IMR-90 (cell line): ENCODE data around the gene CERK. TPM values are rescaled to one million over a fixed set of nuclear protein-coding genes. Genes with fewer than 3 reads are reported as not detected.

Source experiments
- ATAC-seq: fragments of 200-7000 bp; cut with Tn5 transposase; 2 replicates; pipeline ENCODE4 v1.9.1; 2020; ENCODE audit warnings: low read depth, mild to moderate bottlenecking, moderate library complexity
- BruUV-seq: library from RNA; stranded (reverse); fragments of 400-500 nt; replicated peaks from 2 replicates; lab custom pipeline; 2021; lab: Mats Ljungman, UMichigan
- CTCF ChIA-PET: fragments of 300-600 bp; formaldehyde crosslinking; extraction: SDS; loops from one replicate; lab custom pipeline; 2021; ENCODE audit warnings: antibody characterized with exemption; lab: Yijun Ruan, JAX
- POLR2A ChIA-PET: fragments of 300-600 bp; sonication (Branson Sonifier 250); formaldehyde crosslinking; loops from one replicate; lab custom pipeline; 2022; ENCODE audit warnings: antibody characterized with exemption; ENCODE audit not compliant: unreplicated experiment; lab: Charles Lee
- DNase-seq: peaks from one replicate; pipeline ENCODE4 v3.0.0; 2013
- H2AFZ ChIP-seq: replicated peaks from 2 replicates; pipeline ENCODE3; 2013; ENCODE audit warnings: low read length, mild to moderate bottlenecking; ENCODE audit not compliant: poor library complexity
- H2AK5ac ChIP-seq: 2 replicates; pipeline ENCODE4 v1.6.1; 2013; ENCODE audit warnings: low read depth, low read length, inconsistent platforms
- H2AK9ac ChIP-seq: replicated peaks from 2 replicates; pipeline ENCODE3; 2013; ENCODE audit warnings: mild to moderate bottlenecking, low read depth, low read length, moderate library complexity; ENCODE audit not compliant: poor library complexity
- H2BK120ac ChIP-seq: 2 replicates; pipeline ENCODE4 v1.6.1; 2013; ENCODE audit warnings: low read depth, low read length, inconsistent platforms
- H2BK15ac ChIP-seq: 3 replicates; pipeline ENCODE4 v1.6.1; 2013; ENCODE audit warnings: low read depth, low read length, inconsistent platforms
- H2BK20ac ChIP-seq: 2 replicates; pipeline ENCODE4 v1.6.1; 2013; ENCODE audit warnings: low read depth, mild to moderate bottlenecking, inconsistent platforms, low read length, moderate library complexity
- H2BK5ac ChIP-seq: 2 replicates; pipeline ENCODE4 v1.6.1; 2013; ENCODE audit warnings: mild to moderate bottlenecking, low read depth, low read length, inconsistent platforms; ENCODE audit not compliant: poor library complexity, severe bottlenecking
- H3K14ac ChIP-seq: replicated peaks from 2 replicates; pipeline ENCODE4 v1.6.1; 2013; ENCODE audit warnings: low read depth, low read length, inconsistent platforms
- H3K18ac ChIP-seq: 2 replicates; pipeline ENCODE4 v1.6.1; 2013; ENCODE audit warnings: low read depth, low read length, control low read depth
- H3K23ac ChIP-seq: 2 replicates; pipeline ENCODE4 v1.6.1; 2013; ENCODE audit warnings: low read depth, low read length, inconsistent platforms
- H3K27ac ChIP-seq: 2 replicates; pipeline ENCODE4 v1.5.1; 2013; ENCODE audit warnings: mild to moderate bottlenecking, control low read depth, low read length; ENCODE audit not compliant: insufficient read depth
- H3K27me3 ChIP-seq: 2 replicates; pipeline ENCODE4 v1.6.1; 2013; ENCODE audit warnings: low read length; ENCODE audit not compliant: control insufficient read depth, insufficient read depth
- H3K36me3 ChIP-seq: 2 replicates; pipeline ENCODE4 v1.6.1; 2013; ENCODE audit warnings: low read length, mixed read lengths; ENCODE audit not compliant: control insufficient read depth, insufficient read depth
- H3K4ac ChIP-seq: 2 replicates; pipeline ENCODE4 v1.6.1; 2013; ENCODE audit warnings: low read depth, low read length, inconsistent platforms
- H3K4me1 ChIP-seq: 2 replicates; pipeline ENCODE4 v1.6.1; 2013; ENCODE audit warnings: low read length, mixed read lengths; ENCODE audit not compliant: control insufficient read depth, insufficient read depth
- H3K4me2 ChIP-seq: 2 replicates; pipeline ENCODE4 v1.6.1; 2013; ENCODE audit warnings: low read depth, mild to moderate bottlenecking, control low read depth, low read length, moderate library complexity
- H3K4me3 ChIP-seq: 2 replicates; pipeline ENCODE4 v1.5.1; 2013; ENCODE audit warnings: low read depth, mild to moderate bottlenecking, control low read depth, low read length, moderate library complexity; ENCODE audit not compliant: insufficient read depth
- H3K56ac ChIP-seq: 2 replicates; pipeline ENCODE4 v1.6.1; 2013; ENCODE audit warnings: low read length, inconsistent platforms; ENCODE audit not compliant: insufficient read depth; ENCODE audit errors: extremely low read depth
- H3K79me1 ChIP-seq, 2 experiments: 2 replicates each; pipeline ENCODE4 v1.6.1; 2013; ENCODE audit warnings: low read length in 2 of 2, inconsistent platforms in 1 of 2, low read depth in 1 of 2
- H3K9ac ChIP-seq: 2 replicates; pipeline ENCODE4 v1.6.1; 2013; ENCODE audit warnings: low read depth, low read length, control low read depth
- H3K9me1 ChIP-seq: 2 replicates; pipeline ENCODE4 v1.6.1; 2013; ENCODE audit warnings: low read length, inconsistent platforms; ENCODE audit not compliant: insufficient read depth
- H3K9me3 ChIP-seq: 2 replicates; pipeline ENCODE4 v1.6.1; 2013; ENCODE audit warnings: low read length; ENCODE audit not compliant: control insufficient read depth, insufficient read depth
- H4K20me1 ChIP-seq: 2 replicates; pipeline ENCODE4 v1.6.1; 2013; ENCODE audit warnings: low read length, inconsistent platforms; ENCODE audit not compliant: insufficient read depth
- H4K5ac ChIP-seq: 2 replicates; pipeline ENCODE4 v1.6.1; 2013; ENCODE audit warnings: mild to moderate bottlenecking, low read depth, low read length, control low read depth
- H4K8ac ChIP-seq, 2 experiments: 2 replicates each; pipeline ENCODE4 v1.6.1; 2013; ENCODE audit warnings: low read depth in 2 of 2, low read length in 2 of 2, control low read depth in 1 of 2, inconsistent platforms in 1 of 2
- H4K91ac ChIP-seq: 2 replicates; pipeline ENCODE4 v1.6.1; 2013; ENCODE audit warnings: low read depth, low read length, inconsistent platforms; ENCODE audit not compliant: insufficient read depth
- CEBPB ChIP-seq: IDR thresholded peaks from 2 replicates; pipeline ENCODE4 v1.6.1; 2012; ENCODE audit warnings: low read depth, low read length, improper control_type of control experiment
- CHD1 ChIP-seq: IDR thresholded peaks from 2 replicates; pipeline ENCODE4 v1.6.1; 2012; ENCODE audit warnings: low read depth, low read length, improper control_type of control experiment
- FOS ChIP-seq: fragments of 150-350 bp; IDR thresholded peaks from 2 replicates; pipeline ENCODE4 v1.6.1; 2016; ENCODE audit warnings: low read depth, low read length
- MAFK ChIP-seq: IDR thresholded peaks from 2 replicates; pipeline ENCODE4 v1.6.1; 2012; ENCODE audit warnings: low read depth, low read length, improper control_type of control experiment
- MAZ ChIP-seq: IDR thresholded peaks from 2 replicates; pipeline ENCODE4 v1.6.1; 2012; ENCODE audit warnings: low read depth, mild to moderate bottlenecking, low read length, improper control_type of control experiment, moderate library complexity, borderline replicate concordance
- MXI1 ChIP-seq: IDR thresholded peaks from 2 replicates; pipeline ENCODE4 v1.6.1; 2012; ENCODE audit warnings: low read depth, mild to moderate bottlenecking, low read length, moderate library complexity, borderline replicate concordance
- POLR2A ChIP-seq: IDR thresholded peaks from 2 replicates; pipeline ENCODE4 v1.6.1; 2012; ENCODE audit warnings: mild to moderate bottlenecking, low read depth, low read length
- RAD21 ChIP-seq: IDR thresholded peaks from 2 replicates; pipeline ENCODE4 v1.6.1; 2012; ENCODE audit warnings: low read length, improper control_type of control experiment
- RCOR1 ChIP-seq: IDR thresholded peaks from 2 replicates; pipeline ENCODE4 v1.6.1; 2012; ENCODE audit warnings: mild to moderate bottlenecking, low read length, improper control_type of control experiment; ENCODE audit not compliant: insufficient replicate concordance
- RFX5 ChIP-seq: IDR thresholded peaks from 2 replicates; pipeline ENCODE4 v1.8.0; 2012; ENCODE audit warnings: low read depth, mild to moderate bottlenecking, low read length, moderate library complexity
- SMC3 ChIP-seq: fragments of 150-350 bp; IDR thresholded peaks from 2 replicates; pipeline ENCODE4 v1.6.1; 2016; ENCODE audit warnings: low read depth, mild to moderate bottlenecking, antibody characterized with exemption, low read length, moderate library complexity
- WGBS, 2 experiments: methylation state at CpG; one replicate each; pipeline versions ENCODE4 v1.1.5 to v1.1.7; 2013; ENCODE audit warnings: missing lambda C conversion rate in 2 of 2; ENCODE audit not compliant: insufficient read length in 1 of 2; ENCODE audit errors: extremely low coverage in 2 of 2; 5-methylcytosine and 5-hydroxymethylcytosine counted together
- dilution Hi-C: fragments of 300-500 bp; cut with HindIII; formaldehyde crosslinking; loops from one replicate; pipeline ENCODE4 v1.14.3; 2018; ENCODE audit warnings: low sequenced_read_pairs; ENCODE audit not compliant: unreplicated experiment
- in situ Hi-C: fragments of 300-500 bp; cut with MboI; formaldehyde crosslinking; loops from 3 replicates; pipeline ENCODE4 v1.14.3; 2019; ENCODE audit warnings: low sequenced_read_pairs, inconsistent platforms, mixed read lengths
- intact Hi-C: fragments of 100-400 bp; cut with micrococcal nuclease; formaldehyde crosslinking; loops from 2 replicates; pipeline ENCODE4 v1.10.0; 2022
- polyA plus RNA-seq, 3 experiments: library from polyadenylated mRNA; depleted of rRNA; stranded (reverse); fragments of >200 nt; gene quantifications; 2 replicates each; pipeline ENCODE4 v1.2.3, GENCODE V29; 2012; ENCODE audit warnings: low replicate concordance in 1 of 3
- total RNA-seq: library from RNA; depleted of rRNA; stranded (reverse); fragments of >200 nt; gene quantifications from 2 replicates; pipeline ENCODE4 v1.2.3, GENCODE V29; 2012
- TF ChIP-seq, protein P1 (sequence below): fragments of 150-350 bp; IDR thresholded peaks from 2 replicates; pipeline ENCODE4 v1.6.1; 2017; ENCODE audit warnings: mild to moderate bottlenecking, antibody characterized with exemption, low read length, low read depth
- TF ChIP-seq, protein P2 (sequence below): conservative IDR thresholded peaks from 2 replicates; pipeline ENCODE4 v1.5.1; 2012; ENCODE audit warnings: mild to moderate bottlenecking, low read depth, low read length, improper control_type of control experiment
- TF ChIP-seq, protein P3 (sequence below): fragments of 150-350 bp; IDR thresholded peaks from 2 replicates; pipeline ENCODE4 v1.6.1; 2016; ENCODE audit warnings: low read depth, mild to moderate bottlenecking, low read length, moderate library complexity, borderline replicate concordance

The CERK gene
- total and polyA plus RNA-seq, 2 of the 4 experiments (the other 2 are of a cell fraction) = 25.3 to 38.7 TPM

DNA sequence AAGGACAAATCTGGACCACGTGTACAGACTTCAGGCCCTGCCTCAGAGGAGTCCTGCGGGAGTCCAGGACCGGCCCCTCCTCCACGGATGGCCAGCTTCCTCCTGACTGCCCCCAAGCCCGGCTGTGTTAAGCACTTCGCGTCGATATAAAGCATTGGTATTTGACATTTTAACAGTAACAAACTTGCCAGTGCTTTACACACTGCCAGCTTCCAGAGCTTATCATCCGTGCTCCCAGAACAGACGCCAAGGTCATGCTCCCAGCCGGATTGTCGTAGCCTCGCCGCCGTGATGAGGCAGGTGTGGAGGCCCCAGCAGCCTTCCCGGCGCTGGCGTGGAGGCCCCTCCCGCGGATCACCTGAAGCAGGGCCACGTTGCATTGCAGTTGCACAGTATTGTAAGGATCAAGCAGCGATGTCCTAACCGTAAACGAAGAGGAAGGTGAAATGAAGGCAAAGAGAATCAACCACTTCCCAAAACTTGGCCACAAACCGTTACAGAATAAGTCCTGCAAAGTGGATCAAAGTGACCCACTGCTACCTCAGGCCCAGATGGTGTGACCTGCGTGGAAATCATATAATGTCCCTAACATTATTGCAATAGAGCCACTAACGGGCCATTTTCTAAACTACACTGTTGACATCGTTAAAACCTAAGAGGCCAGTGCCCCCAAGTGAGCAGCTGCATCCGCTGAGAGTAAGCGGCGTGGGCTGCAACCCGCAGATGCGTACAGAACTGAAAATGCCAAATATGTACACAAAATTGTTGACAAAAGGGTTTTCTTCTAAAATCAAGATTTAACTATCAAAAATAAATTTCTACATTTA is 51.6 kb downstream of the CERK start:
- no peak overlapping the region for H2BK5ac ChIP-seq
- H3K4me3 ChIP-seq = no peak overlapping the region
- H3K27me3 ChIP-seq = no peaks in the 10 kb centered on the region
- no peak overlapping the region for H3K14ac ChIP-seq
- dilution Hi-C loops = no loop called here
- intact Hi-C loops = no loop called here
- peaks cover 47% of the 10 kb centered on the region for H3K36me3 ChIP-seq
- H2BK20ac ChIP-seq = no peak overlapping the region
- no peak overlapping the region for H2BK15ac ChIP-seq
- in situ Hi-C loops = no loop called here
- no peak overlapping the region for H3K4me2 ChIP-seq
- no peaks in the 10 kb centered on the region; the same call in 1 of the 2 replicates for H4K20me1 ChIP-seq
- no peak overlapping the region for H4K5ac ChIP-seq
- H3K4me1 ChIP-seq = no peaks in the 10 kb centered on the region
- DNase-seq (no peak), ATAC-seq (no peak)
- no peak overlapping the region for H3K27ac ChIP-seq
- no peak overlapping the region for H3K4ac ChIP-seq
- TF ChIP-seq RAD21 (no peak), RFX5 (no peak), MAZ (no peak), RCOR1 (no peak), MXI1 (no peak), FOS (no peak), MAFK (no peak), CHD1 (no peak), POLR2A (no peak), SMC3 (no peak), CEBPB (no peak)
- TF ChIP-seq, protein P1, sequence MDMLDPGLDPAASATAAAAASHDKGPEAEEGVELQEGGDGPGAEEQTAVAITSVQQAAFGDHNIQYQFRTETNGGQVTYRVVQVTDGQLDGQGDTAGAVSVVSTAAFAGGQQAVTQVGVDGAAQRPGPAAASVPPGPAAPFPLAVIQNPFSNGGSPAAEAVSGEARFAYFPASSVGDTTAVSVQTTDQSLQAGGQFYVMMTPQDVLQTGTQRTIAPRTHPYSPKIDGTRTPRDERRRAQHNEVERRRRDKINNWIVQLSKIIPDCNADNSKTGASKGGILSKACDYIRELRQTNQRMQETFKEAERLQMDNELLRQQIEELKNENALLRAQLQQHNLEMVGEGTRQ = no peak
- TF ChIP-seq, protein P2, sequence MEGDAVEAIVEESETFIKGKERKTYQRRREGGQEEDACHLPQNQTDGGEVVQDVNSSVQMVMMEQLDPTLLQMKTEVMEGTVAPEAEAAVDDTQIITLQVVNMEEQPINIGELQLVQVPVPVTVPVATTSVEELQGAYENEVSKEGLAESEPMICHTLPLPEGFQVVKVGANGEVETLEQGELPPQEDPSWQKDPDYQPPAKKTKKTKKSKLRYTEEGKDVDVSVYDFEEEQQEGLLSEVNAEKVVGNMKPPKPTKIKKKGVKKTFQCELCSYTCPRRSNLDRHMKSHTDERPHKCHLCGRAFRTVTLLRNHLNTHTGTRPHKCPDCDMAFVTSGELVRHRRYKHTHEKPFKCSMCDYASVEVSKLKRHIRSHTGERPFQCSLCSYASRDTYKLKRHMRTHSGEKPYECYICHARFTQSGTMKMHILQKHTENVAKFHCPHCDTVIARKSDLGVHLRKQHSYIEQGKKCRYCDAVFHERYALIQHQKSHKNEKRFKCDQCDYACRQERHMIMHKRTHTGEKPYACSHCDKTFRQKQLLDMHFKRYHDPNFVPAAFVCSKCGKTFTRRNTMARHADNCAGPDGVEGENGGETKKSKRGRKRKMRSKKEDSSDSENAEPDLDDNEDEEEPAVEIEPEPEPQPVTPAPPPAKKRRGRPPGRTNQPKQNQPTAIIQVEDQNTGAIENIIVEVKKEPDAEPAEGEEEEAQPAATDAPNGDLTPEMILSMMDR = no peak
- TF ChIP-seq, protein P3, sequence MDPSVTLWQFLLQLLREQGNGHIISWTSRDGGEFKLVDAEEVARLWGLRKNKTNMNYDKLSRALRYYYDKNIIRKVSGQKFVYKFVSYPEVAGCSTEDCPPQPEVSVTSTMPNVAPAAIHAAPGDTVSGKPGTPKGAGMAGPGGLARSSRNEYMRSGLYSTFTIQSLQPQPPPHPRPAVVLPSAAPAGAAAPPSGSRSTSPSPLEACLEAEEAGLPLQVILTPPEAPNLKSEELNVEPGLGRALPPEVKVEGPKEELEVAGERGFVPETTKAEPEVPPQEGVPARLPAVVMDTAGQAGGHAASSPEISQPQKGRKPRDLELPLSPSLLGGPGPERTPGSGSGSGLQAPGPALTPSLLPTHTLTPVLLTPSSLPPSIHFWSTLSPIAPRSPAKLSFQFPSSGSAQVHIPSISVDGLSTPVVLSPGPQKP = no peak
- 82% methylated on average over 18 of the region's 33 CpGs; no CpG with 5 or more reads in 1 of the 2 experiments for WGBS, 2 experiments
- no peak overlapping the region for H2BK120ac ChIP-seq
- H3K18ac ChIP-seq = no peak overlapping the region
- no peaks in the 10 kb centered on the region; a peak in 1 of 4 replicates for H3K79me1 ChIP-seq
- no peak overlapping the region for H2AK5ac ChIP-seq
- no peak overlapping the region for H3K9ac ChIP-seq
- ChIA-PET POLR2A (no interaction called here), CTCF (no interaction called here)
- H2AFZ ChIP-seq = peak overlapping the region; percentile 4
- peak overlapping the region; percentile 40 for H2AK9ac ChIP-seq
- no peak overlapping the region for H3K56ac ChIP-seq
- BruUV-seq = no TSS peak
- no peak overlapping the region for H3K23ac ChIP-seq
- no peaks in the 10 kb centered on the region for H3K9me3 ChIP-seq
- no peak overlapping the region for H4K91ac ChIP-seq
- H4K8ac ChIP-seq = no peak overlapping the region
- H3K9me1 ChIP-seq = 0 out of 2 replicates have a peak, but pooled peaks cover 3% of the 10 kb centered on the region
